ENCODE results near the gene EXOC3L4.

The EXOC3L4 gene

DNA sequence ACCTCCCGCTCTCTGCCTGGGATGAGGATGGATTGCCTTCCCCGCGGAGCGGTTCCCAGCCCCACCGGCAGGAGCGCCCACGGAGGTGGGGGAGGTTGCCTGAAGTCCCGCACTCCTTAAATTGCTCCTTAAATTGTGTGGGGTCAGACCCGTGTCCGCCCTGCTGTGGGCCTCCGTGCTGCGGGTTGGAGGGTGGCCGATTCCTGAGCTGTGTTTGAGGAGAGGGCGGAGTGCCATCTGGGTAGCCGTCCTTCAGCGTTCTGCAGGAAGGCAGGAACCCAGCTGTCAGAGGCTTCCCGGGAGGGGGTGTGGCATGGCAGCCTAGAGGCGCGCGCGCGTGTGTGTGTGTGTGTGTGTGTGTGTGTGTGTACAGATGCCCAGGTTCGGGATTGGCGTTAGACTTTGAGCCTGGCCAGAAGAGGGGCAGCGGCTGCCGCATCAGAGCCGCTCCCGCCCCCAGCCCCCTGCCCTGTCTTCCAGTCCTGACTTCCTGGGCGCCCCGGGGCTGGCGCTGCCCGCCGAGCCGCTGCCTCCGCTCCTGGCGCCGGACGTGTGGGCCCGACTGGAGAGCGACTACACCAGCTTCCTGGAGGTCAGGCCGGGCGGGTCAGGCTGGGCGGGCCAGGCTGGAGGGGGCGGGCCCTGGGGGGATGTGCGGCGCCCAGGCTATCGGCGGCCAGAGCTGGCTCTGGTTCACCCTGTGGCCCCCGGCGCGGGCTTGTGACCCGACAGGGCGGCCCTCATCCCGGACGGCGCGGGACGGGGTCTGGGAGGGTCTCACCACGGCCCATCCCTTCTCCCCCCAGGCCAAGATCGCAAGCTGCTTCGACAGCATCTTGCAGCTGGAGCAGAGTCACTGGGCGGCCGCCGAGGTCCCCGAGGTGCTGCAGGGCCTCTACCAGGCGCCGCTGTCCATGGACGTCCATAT lies 9.2 kb downstream of the EXOC3L4 start:
- H3K9me3 ChIP-seq (ENCODE audit: low read length) = no peaks in the 10 kb centered on the region
- no peak overlapping the region for H3K4me3 ChIP-seq (ENCODE audit: low read depth, low read length, poor library complexity, severe bottlenecking)
- H3K4me1 ChIP-seq (ENCODE audit: insufficient read depth, low read length, severe bottlenecking) = peaks cover 31% of the 10 kb centered on the region
- H3K9me2 ChIP-seq (ENCODE audit: low read depth, low read length) = no peaks in the 10 kb centered on the region
- H3K27me3 ChIP-seq (ENCODE audit: insufficient read depth, low read length) = no peaks in the 10 kb centered on the region; the same call in 1 of the 2 replicates
- H3K36me3 ChIP-seq (ENCODE audit: insufficient read depth, low read length) = no peaks in the 10 kb centered on the region
- H4K20me1 ChIP-seq (ENCODE audit: insufficient read depth, low read length) = no peaks in the 10 kb centered on the region
- no peaks in the 10 kb centered on the region for H3F3A ChIP-seq (ENCODE audit: insufficient read depth, low read length)
- no peak overlapping the region for H3K27ac ChIP-seq (ENCODE audit: low read depth, low read length, poor library complexity, severe bottlenecking)
- TF ChIP-seq EZH2 (IDR thresholded peaks at IDR 0.05; ENCODE audit: borderline replicate concordance, low read length) = no peak
- TF ChIP-seq, protein P1, sequence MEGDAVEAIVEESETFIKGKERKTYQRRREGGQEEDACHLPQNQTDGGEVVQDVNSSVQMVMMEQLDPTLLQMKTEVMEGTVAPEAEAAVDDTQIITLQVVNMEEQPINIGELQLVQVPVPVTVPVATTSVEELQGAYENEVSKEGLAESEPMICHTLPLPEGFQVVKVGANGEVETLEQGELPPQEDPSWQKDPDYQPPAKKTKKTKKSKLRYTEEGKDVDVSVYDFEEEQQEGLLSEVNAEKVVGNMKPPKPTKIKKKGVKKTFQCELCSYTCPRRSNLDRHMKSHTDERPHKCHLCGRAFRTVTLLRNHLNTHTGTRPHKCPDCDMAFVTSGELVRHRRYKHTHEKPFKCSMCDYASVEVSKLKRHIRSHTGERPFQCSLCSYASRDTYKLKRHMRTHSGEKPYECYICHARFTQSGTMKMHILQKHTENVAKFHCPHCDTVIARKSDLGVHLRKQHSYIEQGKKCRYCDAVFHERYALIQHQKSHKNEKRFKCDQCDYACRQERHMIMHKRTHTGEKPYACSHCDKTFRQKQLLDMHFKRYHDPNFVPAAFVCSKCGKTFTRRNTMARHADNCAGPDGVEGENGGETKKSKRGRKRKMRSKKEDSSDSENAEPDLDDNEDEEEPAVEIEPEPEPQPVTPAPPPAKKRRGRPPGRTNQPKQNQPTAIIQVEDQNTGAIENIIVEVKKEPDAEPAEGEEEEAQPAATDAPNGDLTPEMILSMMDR (IDR thresholded peaks at IDR 0.05; ENCODE audit: low read length) = no peak
- H3K79me2 ChIP-seq (ENCODE audit: insufficient read depth, low read length) = no peaks in the 10 kb centered on the region
- no peak overlapping the region for H2AFZ ChIP-seq (ENCODE audit: low read length)
- no peak overlapping the region for H3K4me2 ChIP-seq (ENCODE audit: low read length)
- no peak overlapping the region for H3K9ac ChIP-seq (ENCODE audit: low read length)

GRCh38 chr14:103104389-103104653 lies 9.8 kb downstream of the EXOC3L4 start:
- Histone ChIP-seq H3K27ac (ENCODE audit: low read depth, low read length, poor library complexity, severe bottlenecking) (no peak overlapping the region), H4K20me1 (ENCODE audit: insufficient read depth, low read length) (no peaks in the 10 kb centered on the region), H3K4me3 (ENCODE audit: low read depth, low read length, poor library complexity, severe bottlenecking) (no peak overlapping the region), H3K4me1 (ENCODE audit: insufficient read depth, low read length, severe bottlenecking) (peaks cover 31% of the 10 kb centered on the region), H3K36me3 (ENCODE audit: insufficient read depth, low read length) (no peaks in the 10 kb centered on the region), H3K4me2 (ENCODE audit: low read length) (no peak overlapping the region), H3K79me2 (ENCODE audit: insufficient read depth, low read length) (no peaks in the 10 kb centered on the region), H3K9ac (ENCODE audit: low read length) (no peak overlapping the region), H2AFZ (ENCODE audit: low read length) (no peak overlapping the region), H3K27me3 (ENCODE audit: insufficient read depth, low read length) (no peaks in the 10 kb centered on the region; the same call in 1 of the 2 replicates), H3K9me3 (ENCODE audit: low read length) (no peaks in the 10 kb centered on the region), H3K9me2 (ENCODE audit: low read depth, low read length) (no peaks in the 10 kb centered on the region), H3F3A (ENCODE audit: insufficient read depth, low read length) (no peaks in the 10 kb centered on the region)
- no peak for TF ChIP-seq EZH2 (IDR thresholded peaks at IDR 0.05; ENCODE audit: borderline replicate concordance, low read length)

DNA sequence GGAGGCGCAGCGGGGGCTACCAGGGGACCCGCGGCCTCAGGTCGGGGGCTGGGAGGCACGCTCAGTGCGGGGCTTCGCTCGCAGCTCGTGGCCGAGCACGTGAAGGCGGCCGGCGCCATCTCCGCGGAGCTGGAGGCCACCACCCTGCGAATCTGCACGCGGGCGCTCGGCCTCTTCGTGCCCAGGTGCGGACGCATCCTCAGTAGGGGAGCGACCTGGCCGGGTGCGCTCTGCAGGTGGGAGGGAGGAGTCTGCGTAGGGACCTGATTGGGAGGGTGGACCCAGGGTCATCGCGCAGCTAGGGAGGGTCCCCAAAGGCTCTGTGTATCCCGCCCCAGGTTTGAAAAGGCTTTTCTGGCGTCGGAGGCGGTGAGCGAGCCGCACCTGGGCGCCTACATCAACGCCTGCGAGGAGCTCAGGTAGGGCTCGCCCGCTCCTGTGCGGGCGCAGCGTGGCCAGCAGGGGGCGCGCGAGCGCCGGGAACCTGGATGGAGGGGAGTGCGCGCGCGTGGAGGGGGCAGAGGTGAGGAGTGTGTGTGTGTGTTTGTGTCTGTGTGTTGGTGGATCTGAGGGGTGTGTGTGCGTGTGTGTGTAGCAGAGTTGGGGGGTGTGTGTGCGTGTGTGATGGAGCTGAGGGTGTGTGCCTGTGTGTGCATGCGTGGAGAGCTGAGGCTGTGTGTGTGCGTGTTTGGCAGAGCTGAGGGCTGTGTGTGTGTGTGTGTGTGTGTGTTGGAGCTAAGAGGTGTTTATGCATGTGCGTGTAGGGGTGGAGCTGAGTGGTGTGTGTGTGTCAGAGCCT lies 10.3 kb downstream of the EXOC3L4 start:
- H2AFZ ChIP-seq (ENCODE audit: low read length) = no peak overlapping the region
- H3K36me3 ChIP-seq (ENCODE audit: insufficient read depth, low read length) = no peaks in the 10 kb centered on the region
- H3K9ac ChIP-seq (ENCODE audit: low read length) = no peak overlapping the region; the same call in 1 of the 2 replicates
- peaks cover 32% of the 10 kb centered on the region for H3K4me1 ChIP-seq (ENCODE audit: insufficient read depth, low read length, severe bottlenecking)
- no peaks in the 10 kb centered on the region for H3K9me2 ChIP-seq (ENCODE audit: low read depth, low read length)
- H3K27ac ChIP-seq (ENCODE audit: low read depth, low read length, poor library complexity, severe bottlenecking) = peak overlapping the region; percentile 80
- TF ChIP-seq EZH2 (IDR thresholded peaks at IDR 0.05; ENCODE audit: borderline replicate concordance, low read length) = no peak
- TF ChIP-seq, protein P1 (IDR thresholded peaks at IDR 0.05; ENCODE audit: low read length) = peak; percentile 100
- H3K9me3 ChIP-seq (ENCODE audit: low read length) = no peaks in the 10 kb centered on the region
- H3K27me3 ChIP-seq (ENCODE audit: insufficient read depth, low read length) = no peaks in the 10 kb centered on the region; the same call in 1 of the 2 replicates
- peak overlapping the region; percentile 23; the same call in 1 of the 2 replicates for H3K4me2 ChIP-seq (ENCODE audit: low read length)
- no peaks in the 10 kb centered on the region for H4K20me1 ChIP-seq (ENCODE audit: insufficient read depth, low read length)
- H3K79me2 ChIP-seq (ENCODE audit: insufficient read depth, low read length) = no peaks in the 10 kb centered on the region
- H3K4me3 ChIP-seq (ENCODE audit: low read depth, low read length, poor library complexity, severe bottlenecking) = peak overlapping the region; percentile 1
- H3F3A ChIP-seq (ENCODE audit: insufficient read depth, low read length) = no peaks in the 10 kb centered on the region

Measured in OCI-LY1 (cell line).